Adipocyte (in vitro differentiated cells): ENCODE measurements around the gene CEP126.

ENCODE experiments used
- DNase-seq: peaks from one replicate; pipeline ENCODE4 v3.0.0-alpha.2; 2015; ENCODE audit warnings: low read depth
- H3K27me3 ChIP-seq: replicated peaks from 2 replicates; pipeline ENCODE4 v1.7.0; 2013; ENCODE audit warnings: mild to moderate bottlenecking, low read length, moderate library complexity; ENCODE audit not compliant: control insufficient read depth, insufficient read depth
- H3K36me3 ChIP-seq: 2 replicates; pipeline ENCODE4 v1.7.0; 2013; ENCODE audit warnings: low read length, mild to moderate bottlenecking, moderate library complexity; ENCODE audit not compliant: control insufficient read depth, insufficient read depth, severe bottlenecking
- H3K4me1 ChIP-seq: 2 replicates; pipeline ENCODE4 v1.7.0; 2013; ENCODE audit warnings: mild to moderate bottlenecking, low read length, moderate library complexity; ENCODE audit not compliant: control insufficient read depth, insufficient read depth
- H3K4me3 ChIP-seq: 2 replicates; pipeline ENCODE4 v1.7.0; 2013; ENCODE audit warnings: mild to moderate bottlenecking, low read length, moderate library complexity
- H3K9ac ChIP-seq: 2 replicates; pipeline ENCODE4 v1.7.0; 2013; ENCODE audit warnings: mild to moderate bottlenecking, low read length, moderate library complexity
- H3K9me3 ChIP-seq: 2 replicates; pipeline ENCODE4 v1.7.0; 2013; ENCODE audit warnings: mild to moderate bottlenecking, low read length, moderate library complexity; ENCODE audit not compliant: control insufficient read depth

CEP126 gene

DNA sequence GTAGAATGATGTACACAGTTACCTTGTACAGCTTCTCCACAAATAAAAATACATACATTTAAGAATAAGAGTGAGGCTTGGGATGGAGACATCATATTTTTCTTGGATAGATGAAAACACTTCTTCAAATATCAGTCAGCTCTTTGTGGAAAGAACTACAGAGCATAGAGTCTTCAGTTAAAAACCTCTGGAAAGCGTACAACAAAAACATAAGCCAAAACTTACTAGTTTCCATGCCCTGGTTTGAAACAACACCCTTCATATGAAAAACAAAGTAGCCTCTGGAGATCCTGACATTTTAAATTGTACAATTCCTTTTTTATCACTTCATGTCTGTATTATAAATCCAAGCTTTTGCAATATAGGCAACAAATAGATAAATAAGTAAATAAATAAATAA is 7.0 kb upstream of the CEP126 start:
- H3K4me1 ChIP-seq = peaks cover 19% of the 10 kb centered on the region
- DNase-seq = no peak
- H3K9ac ChIP-seq = peak overlapping the region; percentile 25
- no peaks in the 10 kb centered on the region for H3K9me3 ChIP-seq
- no peaks in the 10 kb centered on the region for H3K36me3 ChIP-seq
- no peaks in the 10 kb centered on the region for H3K27me3 ChIP-seq
- H3K4me3 ChIP-seq = no peak overlapping the region

DNA sequence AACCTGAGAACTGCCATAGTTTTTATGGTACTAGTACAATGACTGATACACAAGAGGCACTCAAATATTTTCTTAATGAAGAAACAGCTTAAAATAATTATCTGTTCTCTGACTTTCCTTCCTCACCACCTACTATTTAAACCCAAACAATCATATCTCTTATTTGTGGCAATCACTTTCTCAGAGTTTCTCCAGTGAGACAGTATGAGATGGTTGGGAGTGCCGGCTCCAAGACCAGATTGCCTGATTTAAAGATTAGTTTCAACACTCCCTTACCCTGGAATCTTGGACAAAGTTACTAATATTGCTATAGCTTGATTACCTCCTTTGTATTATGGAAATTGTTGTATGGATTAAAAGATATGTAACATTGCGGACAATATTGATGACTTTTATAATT is 5.7 kb upstream of the CEP126 start:
- H3K27me3 ChIP-seq = no peaks in the 10 kb centered on the region
- H3K9ac ChIP-seq = peak overlapping the region; percentile 68
- peak overlapping the region; percentile 68 for H3K4me3 ChIP-seq
- H3K9me3 ChIP-seq = no peaks in the 10 kb centered on the region
- DNase-seq = peak; percentile 11
- no peaks in the 10 kb centered on the region for H3K36me3 ChIP-seq
- peaks cover 32% of the 10 kb centered on the region for H3K4me1 ChIP-seq

DNA sequence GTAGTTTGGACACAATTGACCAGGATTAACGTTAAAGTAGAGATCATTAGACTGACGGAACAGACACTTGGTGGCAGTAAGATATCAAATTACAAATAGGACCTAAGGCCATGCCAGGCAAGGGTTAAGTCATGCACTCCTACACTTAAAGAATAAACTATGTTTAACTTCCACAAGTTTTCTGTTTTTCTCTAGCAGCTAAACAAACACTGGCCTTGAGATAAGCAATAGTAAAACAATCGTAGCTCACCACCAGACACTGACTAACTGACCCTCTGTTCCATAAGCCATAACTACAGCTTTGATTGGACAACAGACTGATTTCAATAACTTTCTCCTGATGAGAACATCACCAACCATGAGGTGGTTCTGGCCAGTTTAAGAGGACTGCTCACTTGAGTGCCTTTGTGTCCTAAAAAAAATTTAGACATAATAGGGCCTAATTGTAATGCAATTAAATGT is 2.0 kb upstream of the CEP126 start:
- H3K9ac ChIP-seq = peak overlapping the region; percentile 88
- peaks cover 45% of the 10 kb centered on the region for H3K4me1 ChIP-seq
- H3K36me3 ChIP-seq = no peaks in the 10 kb centered on the region
- H3K9me3 ChIP-seq = no peaks in the 10 kb centered on the region
- peak overlapping the region; percentile 86 for H3K4me3 ChIP-seq
- H3K27me3 ChIP-seq = no peaks in the 10 kb centered on the region
- peak; percentile 26 for DNase-seq

DNA sequence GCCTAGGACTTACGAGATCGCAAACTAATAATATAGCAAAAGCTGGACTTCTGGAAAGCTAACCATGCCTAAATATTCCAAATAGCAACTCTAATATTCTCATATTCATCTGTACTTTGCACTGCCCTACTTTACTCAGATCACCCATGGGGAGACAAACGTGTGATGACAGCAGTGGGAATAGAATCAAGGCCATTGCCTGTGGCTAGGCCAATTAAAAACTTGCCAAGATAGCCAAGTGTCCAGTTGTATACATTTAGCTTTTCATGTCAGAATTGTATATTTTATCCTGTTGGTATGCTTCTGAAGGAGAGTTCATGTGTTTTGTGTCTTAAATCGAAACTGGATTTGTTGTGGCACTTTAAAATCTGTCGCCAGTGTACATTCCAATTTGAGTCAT is 1.2 kb upstream of the CEP126 start:
- H3K9ac ChIP-seq = peak overlapping the region; percentile 88
- no peaks in the 10 kb centered on the region for H3K9me3 ChIP-seq
- H3K4me1 ChIP-seq = peaks cover 45% of the 10 kb centered on the region
- no peak for DNase-seq
- H3K27me3 ChIP-seq = no peaks in the 10 kb centered on the region
- no peaks in the 10 kb centered on the region for H3K36me3 ChIP-seq
- H3K4me3 ChIP-seq = peak overlapping the region; percentile 86

DNA sequence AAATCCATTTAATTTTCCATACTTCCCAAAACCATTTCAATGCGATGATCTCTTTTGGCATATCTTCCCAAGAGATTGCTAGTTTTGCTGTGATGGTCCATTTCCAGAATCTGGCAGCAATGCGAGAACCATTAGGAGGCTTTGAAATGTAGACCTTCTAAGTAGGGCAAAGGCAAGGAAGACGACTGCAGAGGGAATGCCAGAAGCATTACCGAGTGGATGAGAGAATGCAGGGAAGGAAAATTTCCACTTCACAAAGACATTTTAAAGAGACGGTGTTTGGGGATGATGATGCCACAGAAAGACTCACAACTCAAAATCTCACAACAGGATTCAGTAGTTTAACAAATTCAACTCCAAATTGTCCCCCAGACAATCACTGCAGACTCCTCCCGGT is 471 bp upstream of the CEP126 start:
- H3K27me3 ChIP-seq = no peaks in the 10 kb centered on the region
- H3K36me3 ChIP-seq = no peaks in the 10 kb centered on the region
- H3K9me3 ChIP-seq = no peaks in the 10 kb centered on the region
- peak; percentile 79 for DNase-seq
- H3K9ac ChIP-seq = peak overlapping the region; percentile 88
- peak overlapping the region; percentile 86 for H3K4me3 ChIP-seq
- peaks cover 39% of the 10 kb centered on the region for H3K4me1 ChIP-seq

DNA sequence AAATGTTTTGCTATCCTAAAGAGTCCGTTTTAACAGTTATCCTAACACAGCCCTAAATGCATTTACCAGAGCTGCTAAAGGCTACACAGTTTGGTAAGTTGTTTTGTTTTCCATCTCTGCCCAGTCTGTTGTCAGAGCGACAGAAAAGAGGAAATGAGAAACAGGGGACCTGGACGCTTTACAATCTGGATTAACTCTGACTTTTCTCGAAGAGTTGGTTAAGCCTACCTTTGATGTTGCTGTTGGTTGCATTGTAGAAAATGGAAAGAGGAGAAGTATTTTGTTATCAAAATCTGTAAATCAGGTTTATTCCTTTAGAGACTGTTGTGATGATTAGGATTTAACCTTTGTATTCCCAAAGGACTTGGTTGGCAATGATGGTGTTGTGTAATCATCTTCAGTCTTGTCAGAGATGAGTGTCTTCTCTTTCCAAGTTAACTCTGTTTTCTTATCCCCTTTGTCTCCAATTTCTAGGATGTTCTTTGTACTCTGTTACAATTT is 1.0 kb downstream of the CEP126 start:
- peak; percentile 78 for DNase-seq
- Histone ChIP-seq H3K4me3 (peak overlapping the region; percentile 86), H3K36me3 (peaks cover 4% of the 10 kb centered on the region), H3K9ac (peak overlapping the region; percentile 88), H3K27me3 (no peaks in the 10 kb centered on the region), H3K9me3 (no peaks in the 10 kb centered on the region), H3K4me1 (peaks cover 30% of the 10 kb centered on the region)

DNA sequence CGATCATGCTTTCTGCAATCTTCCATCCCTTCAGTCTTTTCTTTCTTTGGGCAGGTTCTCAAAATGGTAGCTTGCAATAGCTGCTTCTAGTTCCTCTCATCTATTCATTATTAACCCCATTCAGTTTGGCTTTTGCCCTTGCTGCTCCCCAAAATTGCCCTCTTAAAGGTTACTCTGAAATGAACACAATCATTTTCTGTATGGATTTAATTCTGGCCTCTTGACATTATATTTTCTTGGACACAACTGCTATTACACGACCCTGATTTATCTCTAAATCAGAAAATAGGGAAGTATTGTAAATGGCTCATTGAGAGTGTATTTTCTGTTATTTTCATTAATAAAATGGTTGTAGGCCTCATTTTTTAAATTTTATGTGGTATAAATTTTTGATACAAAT is 1.6 kb downstream of the CEP126 start, which contains the start of gene ANGPTL5:
ANGPTL5 (minus strand) TSS at position 101 of the 400 bp plus-strand sequence. CDS start 8,613 bp downstream, outside the sequence.
- Histone ChIP-seq H3K4me3 (peak within 1 kb of the TSS; percentile 86), H3K9ac (peak within 1 kb of the TSS; percentile 88), H3K36me3 (peaks cover 9% of the 10 kb centered on the region), H3K4me1 (peaks cover 29% of the 10 kb centered on the region), H3K9me3 (no peaks in the 10 kb centered on the region), H3K27me3 (no peaks in the 10 kb centered on the region)
- no peak for DNase-seq

DNA sequence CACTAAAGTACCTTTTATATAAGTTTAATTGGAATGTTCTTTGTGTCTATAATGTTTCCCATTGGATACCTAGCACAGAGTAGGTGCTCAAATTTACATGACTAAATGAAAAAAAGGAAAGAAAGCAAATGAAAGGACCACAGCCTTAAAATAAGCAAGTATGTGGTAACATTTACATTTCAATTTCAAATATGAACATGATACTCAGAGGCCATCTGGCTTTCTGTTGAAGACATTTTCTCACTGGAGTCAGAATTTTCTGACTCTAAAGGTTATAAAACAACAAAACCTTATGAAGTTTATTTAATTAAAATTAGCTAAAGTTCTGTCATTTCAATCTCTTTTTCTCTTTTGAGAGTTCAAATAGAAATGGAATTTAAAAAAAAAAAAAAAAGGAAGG is 2.4 kb downstream of the CEP126 start:
- Histone ChIP-seq H3K9ac (peak overlapping the region; percentile 88), H3K36me3 (peaks cover 9% of the 10 kb centered on the region), H3K9me3 (no peaks in the 10 kb centered on the region), H3K4me3 (peak overlapping the region; percentile 86), H3K4me1 (peaks cover 29% of the 10 kb centered on the region), H3K27me3 (no peaks in the 10 kb centered on the region)
- DNase-seq = peak; percentile 53

DNA sequence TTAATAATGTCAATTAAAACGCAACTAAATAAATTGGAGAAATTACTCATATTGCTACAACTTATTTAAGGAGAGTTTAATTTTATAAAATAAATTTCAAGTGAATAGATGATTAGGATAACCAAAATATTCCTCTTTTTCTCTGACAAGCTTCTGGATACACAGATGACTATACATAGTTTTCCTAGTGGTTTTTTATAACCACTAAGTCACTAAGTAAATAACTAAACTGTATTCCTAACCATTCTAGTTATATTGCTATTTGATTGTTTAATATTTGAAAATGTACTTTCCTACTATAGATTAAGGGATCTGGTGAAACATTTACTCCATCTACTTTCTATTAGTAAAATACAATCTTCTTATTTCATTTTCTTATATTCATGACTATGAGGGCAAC is 6.2 kb downstream of the CEP126 start:
- no peaks in the 10 kb centered on the region for H3K27me3 ChIP-seq
- H3K4me1 ChIP-seq = peaks cover 8% of the 10 kb centered on the region
- no peak overlapping the region for H3K4me3 ChIP-seq
- no peak for DNase-seq
- H3K9ac ChIP-seq = no peak overlapping the region
- H3K36me3 ChIP-seq = peaks cover 15% of the 10 kb centered on the region
- H3K9me3 ChIP-seq = no peaks in the 10 kb centered on the region

DNA sequence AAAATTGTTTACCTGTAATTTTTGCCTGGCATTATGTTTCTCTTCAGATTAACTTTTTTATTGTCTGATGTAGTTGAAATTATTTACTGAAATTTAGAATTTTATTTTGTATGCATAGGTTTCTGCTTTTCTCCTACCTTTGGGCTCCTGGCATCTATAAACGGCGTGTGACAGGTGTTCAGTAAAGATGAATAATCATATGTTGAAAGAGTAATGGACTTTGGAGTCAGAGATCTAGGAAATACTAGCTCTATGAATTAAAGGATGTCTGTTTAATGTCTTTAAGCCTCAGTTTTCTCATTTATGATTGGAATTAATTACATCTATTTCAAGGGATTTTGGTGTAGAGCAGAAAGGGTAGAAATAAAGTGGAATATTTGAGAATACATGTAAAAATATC is 8.7 kb downstream of the CEP126 start:
- no peak for DNase-seq
- Histone ChIP-seq H3K36me3 (peaks cover 15% of the 10 kb centered on the region), H3K27me3 (no peaks in the 10 kb centered on the region), H3K4me3 (no peak overlapping the region), H3K4me1 (no peaks in the 10 kb centered on the region), H3K9ac (no peak overlapping the region), H3K9me3 (no peaks in the 10 kb centered on the region)

DNA sequence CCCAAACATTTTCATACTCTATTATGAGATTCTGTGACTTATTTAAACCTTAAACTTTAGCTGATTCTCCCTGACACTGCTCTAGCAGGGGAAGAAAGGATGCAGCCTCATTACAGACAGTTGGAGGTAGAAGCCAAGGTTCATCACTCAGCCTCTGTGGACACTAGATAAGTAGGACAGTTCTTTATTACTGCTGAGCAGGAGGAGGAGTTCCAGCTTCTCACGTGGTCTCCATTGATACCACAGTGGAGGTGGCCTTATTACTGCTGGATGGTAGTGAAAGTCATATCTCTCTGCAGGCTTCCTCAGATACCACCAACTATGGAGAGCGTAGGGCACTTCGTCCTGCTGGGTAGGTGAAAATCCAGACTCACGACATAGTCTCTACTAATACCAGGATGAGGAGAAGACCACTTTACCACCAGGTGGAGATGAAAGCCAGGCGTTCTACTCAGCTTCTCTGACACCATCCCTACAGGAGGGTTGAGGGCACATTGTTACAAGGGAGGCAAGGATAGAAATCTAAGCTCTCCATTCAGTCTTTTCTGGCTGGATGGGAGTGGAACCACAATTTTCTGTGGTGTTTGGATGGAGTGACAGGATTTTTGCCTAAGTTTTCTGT is 14.6 kb downstream of the CEP126 start:
- Histone ChIP-seq H3K4me1 (no peaks in the 10 kb centered on the region), H3K9me3 (no peaks in the 10 kb centered on the region), H3K27me3 (no peaks in the 10 kb centered on the region), H3K9ac (no peak overlapping the region), H3K4me3 (no peak overlapping the region), H3K36me3 (peaks cover 25% of the 10 kb centered on the region)
- no peak for DNase-seq

DNA sequence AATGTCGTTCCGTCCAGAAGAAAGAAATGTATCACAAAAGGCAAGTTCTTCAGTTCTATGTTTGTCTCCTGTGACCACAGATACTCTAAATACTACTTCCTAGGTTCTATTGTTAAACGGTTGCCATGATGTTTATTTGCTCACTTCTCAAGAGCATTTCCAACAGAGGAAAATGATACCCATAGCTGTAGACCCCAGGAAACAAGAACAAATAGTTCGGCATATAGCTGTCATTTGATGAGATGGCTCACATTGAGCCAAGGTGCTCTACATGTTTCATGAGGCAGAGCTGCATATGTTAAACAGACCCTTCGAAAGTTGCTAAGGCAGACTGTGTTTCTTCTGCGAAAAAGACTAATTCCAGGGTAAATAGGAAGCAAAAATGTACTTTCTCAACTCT is 16.9 kb downstream of the CEP126 start:
- Histone ChIP-seq H3K9ac (no peak overlapping the region), H3K36me3 (peaks cover 25% of the 10 kb centered on the region), H3K9me3 (no peaks in the 10 kb centered on the region), H3K4me1 (no peaks in the 10 kb centered on the region), H3K4me3 (no peak overlapping the region), H3K27me3 (no peaks in the 10 kb centered on the region)
- DNase-seq = no peak
